ELR (cell line): Measurements from ENCODE around the gene ALPG.
A peak's percentile ranks its signal among the peaks of the same experiment; 100 is the strongest.
"Not testable (repeated sequence)": the region's sequence is repeated elsewhere in the genome, so short reads cannot be mapped to it uniquely, and the experiment has no call there.

Experiments used
- DNase-seq: peaks from one replicate; pipeline ENCODE4 v3.0.0-alpha.2; 2015; ENCODE audit warnings: low read depth

The ALPG gene

GRCh38 chr2:232396683-232397082 is 10.0 kb upstream of the ALPG start:
- no peak for DNase-seq

- no peak for DNase-seq
Measured at GRCh38 chr2:232398293-232399034, 8.2 kb upstream of the ALPG start.

GRCh38 chr2:232400256-232401015 is 6.2 kb upstream of the ALPG start:
- DNase-seq, result no peak

GRCh38 chr2:232402518-232402917 is 4.1 kb upstream of the ALPG start:
- no peak for DNase-seq

- no peak for DNase-seq
Measured at GRCh38 chr2:232405943-232406510, 617 bp upstream of the ALPG start.

GRCh38 chr2:232407428-232408150 is 945 bp downstream of the ALPG start:
- DNase-seq, result not testable (repeated sequence)

GRCh38 chr2:232408269-232408668 is 1.6 kb downstream of the ALPG start:
- DNase-seq, result not testable (repeated sequence)

GRCh38 chr2:232409617-232410016 is 3.0 kb downstream of the ALPG start:
- not testable (repeated sequence) for DNase-seq

- no peak for DNase-seq
Measured at GRCh38 chr2:232410238-232410900, 3.7 kb downstream of the ALPG start.

GRCh38 chr2:232411901-232412629 is 5.4 kb downstream of the ALPG start:
- no peak for DNase-seq

- no peak for DNase-seq
Measured at GRCh38 chr2:232412986-232413385, 6.3 kb downstream of the ALPG start.

GRCh38 chr2:232415138-232415690 is 8.6 kb downstream of the ALPG start:
- DNase-seq, result no peak

GRCh38 chr2:232415736-232416520 is 9.3 kb downstream of the ALPG start:
- no peak for DNase-seq

- no peak for DNase-seq
Measured at GRCh38 chr2:232416521-232417470, 10.2 kb downstream of the ALPG start.

GRCh38 chr2:232417489-232417888 is 10.8 kb downstream of the ALPG start:
- no peak for DNase-seq

GRCh38 chr2:232418056-232418455 is 11.4 kb downstream of the ALPG start:
- no peak for DNase-seq

- DNase-seq, result peak; percentile 39
Measured at GRCh38 chr2:232418466-232419244, 12.0 kb downstream of the ALPG start.
